WTC11 (cell line): ENCODE measurements around the gene PAK5. TPM values are rescaled to one million over a fixed set of nuclear protein-coding genes. Genes with fewer than 3 reads are reported as not detected.

Experiments
- ATAC-seq: fragments of 200-7000 bp; cut with Tn5 transposase; 2 replicates; pipeline ENCODE4 v1.10.0; 2021; ENCODE audit warnings: mild to moderate bottlenecking, moderate library complexity
- CTCF ChIA-PET: fragments of 300-600 bp; sonication (Branson Sonifier 250); formaldehyde crosslinking; loops from one replicate; lab custom pipeline; 2021; ENCODE audit warnings: antibody characterized with exemption; lab: Charles Lee
- POLR2A ChIA-PET: fragments of 350-600 bp; sonication (Branson Sonifier 250); formaldehyde crosslinking; loops from one replicate; lab custom pipeline; 2021; ENCODE audit warnings: antibody characterized with exemption; lab: Charles Lee
- DNase-seq: peaks from one replicate; pipeline ENCODE4 v3.0.0; 2021; ENCODE audit warnings: low spot score
- H3K27ac Mint-ChIP-seq: 2 replicates; pipeline ENCODE4 v1.8.0; 2021; ENCODE audit warnings: mixed read lengths
- H3K27me3 Mint-ChIP-seq: 2 replicates; pipeline ENCODE4 v1.8.0; 2021; ENCODE audit warnings: low read depth, mild to moderate bottlenecking, moderate library complexity, mixed read lengths
- H3K36me3 Mint-ChIP-seq: 2 replicates; pipeline ENCODE4 v1.8.0; 2021; ENCODE audit warnings: mixed read lengths
- H3K4me1 Mint-ChIP-seq: 2 replicates; pipeline ENCODE4 v1.8.0; 2022; ENCODE audit warnings: mixed read lengths
- H3K4me3 Mint-ChIP-seq: 2 replicates; pipeline ENCODE4 v1.8.0; 2021; ENCODE audit warnings: mild to moderate bottlenecking, moderate library complexity, mixed read lengths
- H3K9me3 Mint-ChIP-seq: 2 replicates; pipeline ENCODE4 v1.8.0; 2021; ENCODE audit warnings: mixed read lengths
- ATF2 ChIP-seq: sonication (generic); formaldehyde crosslinking; IDR thresholded peaks from 2 replicates; pipeline ENCODE4 v1.8.1; 2022; ENCODE audit warnings: low read depth, missing genetic modification reagents, borderline replicate concordance
- CREB1 ChIP-seq: sonication (generic); formaldehyde crosslinking; IDR thresholded peaks from 2 replicates; pipeline ENCODE4 v1.8.0; 2023; ENCODE audit warnings: mild to moderate bottlenecking, missing genetic modification reagents
- ESRRA ChIP-seq: sonication (generic); formaldehyde crosslinking; IDR thresholded peaks from 2 replicates; pipeline ENCODE4 v1.8.1; 2022; ENCODE audit warnings: mild to moderate bottlenecking, missing genetic modification reagents, borderline replicate concordance
- FOXP4 ChIP-seq: sonication (generic); formaldehyde crosslinking; IDR thresholded peaks from 2 replicates; pipeline ENCODE4 v1.8.0; 2022; ENCODE audit warnings: mild to moderate bottlenecking, missing genetic modification reagents
- IRF2 ChIP-seq: sonication (generic); formaldehyde crosslinking; IDR thresholded peaks from 2 replicates; pipeline ENCODE4 v1.8.0; 2022; ENCODE audit warnings: low read depth, missing genetic modification reagents, borderline replicate concordance
- PRDM15 ChIP-seq: sonication (generic); formaldehyde crosslinking; IDR thresholded peaks from 2 replicates; pipeline ENCODE4 v1.8.0; 2022; ENCODE audit warnings: missing genetic modification reagents
- SMAD4 ChIP-seq: sonication (generic); formaldehyde crosslinking; IDR thresholded peaks from 2 replicates; pipeline ENCODE4 v1.8.0; 2022; ENCODE audit warnings: mild to moderate bottlenecking, missing genetic modification reagents
- SP1 ChIP-seq: sonication (generic); formaldehyde crosslinking; conservative IDR thresholded peaks from 2 replicates; pipeline ENCODE4 v1.8.1; 2022; ENCODE audit warnings: missing genetic modification reagents
- TCF7 ChIP-seq: sonication (generic); formaldehyde crosslinking; IDR thresholded peaks from 2 replicates; pipeline ENCODE4 v1.8.0; 2022; ENCODE audit warnings: mild to moderate bottlenecking, low read depth, missing genetic modification reagents, moderate library complexity
- TEAD1 ChIP-seq: sonication (generic); formaldehyde crosslinking; IDR thresholded peaks from 2 replicates; pipeline ENCODE4 v1.8.0; 2022; ENCODE audit warnings: mild to moderate bottlenecking, missing genetic modification reagents
- TEAD4 ChIP-seq: sonication (generic); formaldehyde crosslinking; IDR thresholded peaks from 2 replicates; pipeline ENCODE4 v1.8.0; 2022; ENCODE audit warnings: mild to moderate bottlenecking, missing genetic modification reagents
- ZMAT4 ChIP-seq: fragments of 250-450 bp; sonication (Bioruptor Pico); IDR thresholded peaks from 2 replicates; pipeline ENCODE4 v1.9.0; 2021; ENCODE audit warnings: mild to moderate bottlenecking
- ZNF219 ChIP-seq: sonication (generic); formaldehyde crosslinking; IDR thresholded peaks from 2 replicates; pipeline ENCODE4 v1.8.0; 2023; ENCODE audit warnings: missing genetic modification reagents, mild to moderate bottlenecking, borderline replicate concordance
- ZNF263 ChIP-seq: sonication (generic); formaldehyde crosslinking; IDR thresholded peaks from 2 replicates; pipeline ENCODE4 v1.8.1; 2022; ENCODE audit warnings: low read depth, mild to moderate bottlenecking, moderate library complexity, missing genetic modification reagents
- ZNF425 ChIP-seq: fragments of 250-450 bp; sonication (Bioruptor Pico); conservative IDR thresholded peaks from 2 replicates; pipeline ENCODE4 v1.9.0; 2021; ENCODE audit warnings: mild to moderate bottlenecking
- total RNA-seq: library from RNA; stranded (reverse); gene quantifications from 3 replicates; pipeline ENCODE4 v1.2.3, GENCODE V29; 2021
- TF ChIP-seq, protein P1 (sequence below): fragments of 250-450 bp; sonication (Bioruptor Pico); IDR thresholded peaks from 2 replicates; pipeline ENCODE4 v1.9.0; 2021; ENCODE audit warnings: moderate library complexity, mild to moderate bottlenecking, inconsistent platforms, borderline replicate concordance
- TF ChIP-seq, protein P2 (sequence below): sonication (generic); formaldehyde crosslinking; IDR thresholded peaks from 2 replicates; pipeline ENCODE4 v1.8.1; 2022; ENCODE audit warnings: mild to moderate bottlenecking, missing genetic modification reagents, moderate library complexity, borderline replicate concordance
- TF ChIP-seq, protein P3 (sequence below): sonication (generic); formaldehyde crosslinking; IDR thresholded peaks from 2 replicates; pipeline ENCODE4 v1.8.1; 2023; ENCODE audit warnings: mild to moderate bottlenecking, missing genetic modification reagents
- TF ChIP-seq, protein P4 (sequence below): sonication (generic); formaldehyde crosslinking; IDR thresholded peaks from 2 replicates; pipeline ENCODE4 v1.8.0; 2022; ENCODE audit warnings: mild to moderate bottlenecking, missing genetic modification reagents
- TF ChIP-seq, protein P5 (sequence below): sonication (generic); formaldehyde crosslinking; IDR thresholded peaks from 2 replicates; pipeline ENCODE4 v1.8.0; 2023; ENCODE audit warnings: missing genetic modification reagents

PAK5 gene
- total RNA-seq, 1 experiment from 2014 or later, result 0.31 TPM

DNA sequence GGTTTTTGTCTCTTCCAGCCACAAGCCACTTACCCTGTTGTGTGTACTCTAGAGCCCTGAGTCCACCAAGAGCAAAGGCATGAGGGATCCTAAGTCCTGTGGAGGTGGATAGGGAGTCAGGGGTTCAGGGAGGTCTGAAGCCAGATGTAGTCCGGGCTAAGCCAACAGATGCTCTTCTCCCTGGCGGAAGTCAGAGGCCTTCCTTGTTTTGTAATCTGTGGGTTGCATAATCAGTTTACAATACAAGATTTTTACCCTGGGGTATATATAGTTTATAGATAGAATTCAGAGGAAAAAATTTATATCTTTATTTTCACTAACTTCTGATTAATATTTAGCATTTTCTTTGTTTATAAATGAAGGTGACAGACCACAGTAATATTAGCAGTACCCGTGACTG, 315.2 kb downstream of the PAK5 start:
- no peak for ATAC-seq
- no peak for TF ChIP-seq IRF2
- TF ChIP-seq, protein P1, sequence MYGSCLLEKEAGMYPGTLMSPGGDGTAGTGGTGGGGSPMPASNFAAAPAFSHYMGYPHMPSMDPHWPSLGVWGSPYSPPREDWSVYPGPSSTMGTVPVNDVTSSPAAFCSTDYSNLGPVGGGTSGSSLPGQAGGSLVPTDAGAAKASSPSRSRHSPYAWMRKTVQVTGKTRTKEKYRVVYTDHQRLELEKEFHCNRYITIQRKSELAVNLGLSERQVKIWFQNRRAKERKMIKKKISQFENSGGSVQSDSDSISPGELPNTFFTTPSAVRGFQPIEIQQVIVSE (CRISPR knock-in tag), result no peak
- TF ChIP-seq, protein P2, sequence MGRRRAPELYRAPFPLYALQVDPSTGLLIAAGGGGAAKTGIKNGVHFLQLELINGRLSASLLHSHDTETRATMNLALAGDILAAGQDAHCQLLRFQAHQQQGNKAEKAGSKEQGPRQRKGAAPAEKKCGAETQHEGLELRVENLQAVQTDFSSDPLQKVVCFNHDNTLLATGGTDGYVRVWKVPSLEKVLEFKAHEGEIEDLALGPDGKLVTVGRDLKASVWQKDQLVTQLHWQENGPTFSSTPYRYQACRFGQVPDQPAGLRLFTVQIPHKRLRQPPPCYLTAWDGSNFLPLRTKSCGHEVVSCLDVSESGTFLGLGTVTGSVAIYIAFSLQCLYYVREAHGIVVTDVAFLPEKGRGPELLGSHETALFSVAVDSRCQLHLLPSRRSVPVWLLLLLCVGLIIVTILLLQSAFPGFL, result no peak
- TF ChIP-seq FOXP4 (CRISPR knock-in tag), result no peak
- Mint-ChIP-seq H3K27ac (no peak overlapping the region), H3K4me1 (peaks cover 32% of the 10 kb centered on the region), H3K4me3 (no peak overlapping the region), H3K27me3 (peaks cover 34% of the 10 kb centered on the region), H3K36me3 (no peaks in the 10 kb centered on the region), H3K9me3 (no peaks in the 10 kb centered on the region)
- DNase-seq, result no peak
- POLR2A ChIA-PET, result no interaction called here
- CTCF ChIA-PET, result no interaction called here

DNA sequence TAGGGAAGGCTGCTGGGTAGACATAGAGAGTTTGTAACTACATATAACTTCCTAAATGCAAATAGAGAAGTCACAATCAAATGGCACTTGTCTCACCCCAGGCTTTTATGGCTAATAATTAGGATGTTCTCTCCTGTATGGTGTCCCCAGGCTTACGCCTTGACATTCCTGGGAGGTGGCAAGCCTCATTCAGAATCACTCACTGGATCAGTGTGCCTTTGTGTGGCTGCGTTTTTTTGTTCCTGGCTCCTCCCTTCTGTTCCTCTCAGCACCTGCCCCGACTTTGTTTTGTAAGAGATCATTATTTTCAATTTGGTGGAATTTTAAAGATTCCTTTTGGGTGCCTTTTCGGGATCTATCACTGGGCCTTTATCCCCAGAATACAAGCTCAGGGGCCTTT, 318.8 kb downstream of the PAK5 start:
- ChIA-PET CTCF (interaction anchor here (1.2 to 3.0 kb wide), 3 partner anchors 10 to 97 kb away, joined by 3 to 25 read pairs (median 11); no protein-coding TSS in a partner anchor), POLR2A (no interaction called here)
- ATAC-seq, result no peak
- H3K9me3 Mint-ChIP-seq, result no peaks in the 10 kb centered on the region
- no peak overlapping the region for H3K27ac Mint-ChIP-seq
- H3K36me3 Mint-ChIP-seq, result no peaks in the 10 kb centered on the region
- no peak for DNase-seq
- H3K4me3 Mint-ChIP-seq, result no peak overlapping the region
- peaks cover 61% of the 10 kb centered on the region for H3K4me1 Mint-ChIP-seq
- H3K27me3 Mint-ChIP-seq, result peaks cover 69% of the 10 kb centered on the region
- no peak for TF ChIP-seq ZNF263 (CRISPR knock-in tag)
- TF ChIP-seq ZNF219 (CRISPR knock-in tag), result no peak
- no peak for TF ChIP-seq ATF2
- TF ChIP-seq ZNF425 (CRISPR knock-in tag), result no peak
- no peak for TF ChIP-seq ZMAT4 (CRISPR knock-in tag)
- no peak for TF ChIP-seq CREB1 (CRISPR knock-in tag)
- TF ChIP-seq, protein P3, sequence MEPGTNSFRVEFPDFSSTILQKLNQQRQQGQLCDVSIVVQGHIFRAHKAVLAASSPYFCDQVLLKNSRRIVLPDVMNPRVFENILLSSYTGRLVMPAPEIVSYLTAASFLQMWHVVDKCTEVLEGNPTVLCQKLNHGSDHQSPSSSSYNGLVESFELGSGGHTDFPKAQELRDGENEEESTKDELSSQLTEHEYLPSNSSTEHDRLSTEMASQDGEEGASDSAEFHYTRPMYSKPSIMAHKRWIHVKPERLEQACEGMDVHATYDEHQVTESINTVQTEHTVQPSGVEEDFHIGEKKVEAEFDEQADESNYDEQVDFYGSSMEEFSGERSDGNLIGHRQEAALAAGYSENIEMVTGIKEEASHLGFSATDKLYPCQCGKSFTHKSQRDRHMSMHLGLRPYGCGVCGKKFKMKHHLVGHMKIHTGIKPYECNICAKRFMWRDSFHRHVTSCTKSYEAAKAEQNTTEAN (CRISPR knock-in tag), result no peak
- no peak for TF ChIP-seq PRDM15 (CRISPR knock-in tag)
- no peak for TF ChIP-seq SMAD4
- TF ChIP-seq TEAD4, result no peak
- no peak for TF ChIP-seq TEAD1 (CRISPR knock-in tag)
- TF ChIP-seq, protein P4, sequence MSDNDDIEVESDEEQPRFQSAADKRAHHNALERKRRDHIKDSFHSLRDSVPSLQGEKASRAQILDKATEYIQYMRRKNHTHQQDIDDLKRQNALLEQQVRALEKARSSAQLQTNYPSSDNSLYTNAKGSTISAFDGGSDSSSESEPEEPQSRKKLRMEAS, result no peak
- TF ChIP-seq TCF7 (CRISPR knock-in tag), result no peak
- TF ChIP-seq, protein P5, sequence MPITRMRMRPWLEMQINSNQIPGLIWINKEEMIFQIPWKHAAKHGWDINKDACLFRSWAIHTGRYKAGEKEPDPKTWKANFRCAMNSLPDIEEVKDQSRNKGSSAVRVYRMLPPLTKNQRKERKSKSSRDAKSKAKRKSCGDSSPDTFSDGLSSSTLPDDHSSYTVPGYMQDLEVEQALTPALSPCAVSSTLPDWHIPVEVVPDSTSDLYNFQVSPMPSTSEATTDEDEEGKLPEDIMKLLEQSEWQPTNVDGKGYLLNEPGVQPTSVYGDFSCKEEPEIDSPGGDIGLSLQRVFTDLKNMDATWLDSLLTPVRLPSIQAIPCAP (CRISPR knock-in tag), result no peak
- TF ChIP-seq SP1 (CRISPR knock-in tag), result no peak
- TF ChIP-seq ESRRA (CRISPR knock-in tag), result no peak
